Measurements from ENCODE around the gene VRTN.

GRCh38 chr14:74368026-74368425, 19.8 kb downstream of the VRTN start:
- TF ChIP-seq JUN (IDR thresholded peaks at IDR 0.05; ENCODE audit: low read depth, low read length) (no peak), POLR2A (IDR thresholded peaks at IDR 0.05; ENCODE audit: control extremely low read depth in 1 of 2, low read depth in 2 of 2, low read length in 2 of 2) (no peak), CTCF (IDR thresholded peaks at IDR 0.05; ENCODE audit: control extremely low read depth in 1 of 3, insufficient read depth in 1 of 3, low read depth in 1 of 3, low read length in 3 of 3) (no peak), SP1 (IDR thresholded peaks at IDR 0.05; ENCODE audit: low read depth, low read length) (no peak), ATF3 (IDR thresholded peaks at IDR 0.05; ENCODE audit: insufficient read depth, low read depth, low read length) (no peak), EGR1 (IDR thresholded peaks at IDR 0.05; ENCODE audit: borderline replicate concordance, low read depth, low read length) (no peak), CHD1 (IDR thresholded peaks at IDR 0.05; ENCODE audit: low read depth, low read length) (no peak), ATF2 (IDR thresholded peaks at IDR 0.05; ENCODE audit: low read length) (no peak)
